ENCODE data around the gene AKAP6. TPM values are rescaled to one million over a fixed set of nuclear protein-coding genes. Genes with fewer than 3 reads are reported as not detected.

AKAP6 gene
- 10 to 100 TPM; 25.5 to 56.2 (median 37.6) TPM for total RNA-seq
- polyA plus RNA-seq: 1 to 10 TPM in 1 of 3 donors, under 1 TPM in 1, not detected in 1; 0.60 to 1.6 TPM

GRCh38 chr14:32329146-32329545 is at the start of gene AKAP6:
TSS of gene AKAP6 (plus strand) at chr14:32329298. CDS start at chr14:32433494, 104,196 bp downstream.
- Histone ChIP-seq H3K9me3 (no peaks in the 10 kb centered on the region), H3K27ac (no peak within 1 kb of the TSS), H3K4me3 (no peak within 1 kb of the TSS), H3K36me3 (no peaks in the 10 kb centered on the region), H3K4me1 (no peaks in the 10 kb centered on the region), H3K27me3 (no peaks in the 10 kb centered on the region)
- TF ChIP-seq POLR2AphosphoS5 (IDR thresholded peaks at IDR 0.05) (no peak), POLR2A (IDR thresholded peaks at IDR 0.05) (no peak), CTCF (IDR thresholded peaks at IDR 0.05) (no peak), EP300 (IDR thresholded peaks at IDR 0.05) (no peak)
- intact Hi-C loops (cut with DNase I): no loop called here
- DNase-seq: no peak
- 79 to 88% methylated on average over 7 of the region's 7 CpGs for WGBS, 2 donors

GRCh38 chr14:32286602-32287001 is 42.5 kb upstream of the AKAP6 start:
- H3K4me3 ChIP-seq: no peak overlapping the region
- no peak for DNase-seq
- H3K27me3 ChIP-seq: no peaks in the 10 kb centered on the region
- no peaks in the 10 kb centered on the region for H3K4me1 ChIP-seq
- intact Hi-C loops (cut with DNase I): no loop called here
- WGBS, 2 donors: 80 to 88% methylated on average over 1 of the region's 1 CpG
- TF ChIP-seq POLR2AphosphoS5 (IDR thresholded peaks at IDR 0.05) (no peak), CTCF (IDR thresholded peaks at IDR 0.05) (no peak), EP300 (IDR thresholded peaks at IDR 0.05) (no peak)
- H3K36me3 ChIP-seq: no peaks in the 10 kb centered on the region
- no peak overlapping the region for H3K27ac ChIP-seq
- H3K9me3 ChIP-seq: no peaks in the 10 kb centered on the region

GRCh38 chr14:32296366-32296765 is 32.7 kb upstream of the AKAP6 start:
- 83 to 88% methylated on average over 3 of the region's 3 CpGs for WGBS, 2 donors
- Histone ChIP-seq H3K4me3 (no peak overlapping the region), H3K27ac (no peak overlapping the region), H3K36me3 (no peaks in the 10 kb centered on the region), H3K27me3 (no peaks in the 10 kb centered on the region), H3K9me3 (no peaks in the 10 kb centered on the region), H3K4me1 (peaks cover 0 to 16% (median 7%) of the 10 kb centered on the region in 4 donors)
- no peak for DNase-seq
- TF ChIP-seq CTCF (IDR thresholded peaks at IDR 0.05) (no peak), POLR2A (IDR thresholded peaks at IDR 0.05) (no peak), POLR2AphosphoS5 (IDR thresholded peaks at IDR 0.05) (no peak), EP300 (IDR thresholded peaks at IDR 0.05) (no peak)
- intact Hi-C loops (cut with DNase I): no loop called here

GRCh38 chr14:32298346-32298745 is 30.8 kb upstream of the AKAP6 start:
- H3K9me3 ChIP-seq: no peaks in the 10 kb centered on the region
- no peak for DNase-seq
- intact Hi-C loops (cut with DNase I): no loop called here
- TF ChIP-seq CTCF (IDR thresholded peaks at IDR 0.05): no peak
- 84 to 87% methylated on average over 3 of the region's 3 CpGs for WGBS, 2 donors
- no peaks in the 10 kb centered on the region for H3K27me3 ChIP-seq
- H3K27ac ChIP-seq: peak overlapping the region in 1 of 4 donors; percentile 9
- H3K4me1 ChIP-seq: peaks cover 0 to 16% (median 7%) of the 10 kb centered on the region in 4 donors
- no peaks in the 10 kb centered on the region for H3K36me3 ChIP-seq
- H3K4me3 ChIP-seq: no peak overlapping the region

- Histone ChIP-seq H3K4me3 (no peak overlapping the region), H3K27ac (no peak overlapping the region), H3K36me3 (no peaks in the 10 kb centered on the region), H3K4me1 (peaks cover 0 to 16% (median 7%) of the 10 kb centered on the region in 4 donors), H3K9me3 (no peaks in the 10 kb centered on the region), H3K27me3 (no peaks in the 10 kb centered on the region)
- TF ChIP-seq CTCF (IDR thresholded peaks at IDR 0.05): no peak
- no peak for TF ChIP-seq POLR2AphosphoS5 (IDR thresholded peaks at IDR 0.05)
- TF ChIP-seq EP300 (IDR thresholded peaks at IDR 0.05): no peak
- no peak for TF ChIP-seq POLR2A (IDR thresholded peaks at IDR 0.05)
- WGBS, 2 donors: 61 to 80% methylated on average over 1 of the region's 1 CpG
- intact Hi-C loops (cut with DNase I): no loop called here
- DNase-seq: no peak
Measured at GRCh38 chr14:32300136-32300535, 29.0 kb upstream of the AKAP6 start.
